ENCODE measurements around the gene MVB12A.

The MVB12A gene

GRCh38 chr19:17424743-17425365 is 5.0 kb downstream of the MVB12A start:
- peak; percentile 36 to 64 for DNase-seq (ENCODE audit: low read depth in 2 of 2)
- H3K4me3 ChIP-seq (replicated peaks in 1 of 2; ENCODE audit: low read depth in 2 of 2, low read length in 2 of 2), result no peak overlapping the region
- TF ChIP-seq, protein P1, sequence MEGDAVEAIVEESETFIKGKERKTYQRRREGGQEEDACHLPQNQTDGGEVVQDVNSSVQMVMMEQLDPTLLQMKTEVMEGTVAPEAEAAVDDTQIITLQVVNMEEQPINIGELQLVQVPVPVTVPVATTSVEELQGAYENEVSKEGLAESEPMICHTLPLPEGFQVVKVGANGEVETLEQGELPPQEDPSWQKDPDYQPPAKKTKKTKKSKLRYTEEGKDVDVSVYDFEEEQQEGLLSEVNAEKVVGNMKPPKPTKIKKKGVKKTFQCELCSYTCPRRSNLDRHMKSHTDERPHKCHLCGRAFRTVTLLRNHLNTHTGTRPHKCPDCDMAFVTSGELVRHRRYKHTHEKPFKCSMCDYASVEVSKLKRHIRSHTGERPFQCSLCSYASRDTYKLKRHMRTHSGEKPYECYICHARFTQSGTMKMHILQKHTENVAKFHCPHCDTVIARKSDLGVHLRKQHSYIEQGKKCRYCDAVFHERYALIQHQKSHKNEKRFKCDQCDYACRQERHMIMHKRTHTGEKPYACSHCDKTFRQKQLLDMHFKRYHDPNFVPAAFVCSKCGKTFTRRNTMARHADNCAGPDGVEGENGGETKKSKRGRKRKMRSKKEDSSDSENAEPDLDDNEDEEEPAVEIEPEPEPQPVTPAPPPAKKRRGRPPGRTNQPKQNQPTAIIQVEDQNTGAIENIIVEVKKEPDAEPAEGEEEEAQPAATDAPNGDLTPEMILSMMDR (IDR thresholded peaks at IDR 0.05; ENCODE audit: low read depth, low read length), result peak; percentile 59

- TF ChIP-seq, protein P1 (IDR thresholded peaks at IDR 0.05; ENCODE audit: low read depth, low read length), result no peak
- H3K4me3 ChIP-seq (replicated peaks in 1 of 2; ENCODE audit: low read depth in 2 of 2, low read length in 2 of 2), result no peak overlapping the region
- DNase-seq (ENCODE audit: low read depth in 2 of 2), result no peak
Observed at GRCh38 chr19:17429641-17430113, 9.8 kb downstream of the MVB12A start.

- no peak overlapping the region for H3K4me3 ChIP-seq (replicated peaks in 1 of 2; ENCODE audit: low read depth in 2 of 2, low read length in 2 of 2)
- TF ChIP-seq, protein P1 (IDR thresholded peaks at IDR 0.05; ENCODE audit: low read depth, low read length), result no peak
- no peak for DNase-seq (ENCODE audit: low read depth in 2 of 2)
Observed at GRCh38 chr19:17431417-17431816, 11.6 kb downstream of the MVB12A start.

DNA sequence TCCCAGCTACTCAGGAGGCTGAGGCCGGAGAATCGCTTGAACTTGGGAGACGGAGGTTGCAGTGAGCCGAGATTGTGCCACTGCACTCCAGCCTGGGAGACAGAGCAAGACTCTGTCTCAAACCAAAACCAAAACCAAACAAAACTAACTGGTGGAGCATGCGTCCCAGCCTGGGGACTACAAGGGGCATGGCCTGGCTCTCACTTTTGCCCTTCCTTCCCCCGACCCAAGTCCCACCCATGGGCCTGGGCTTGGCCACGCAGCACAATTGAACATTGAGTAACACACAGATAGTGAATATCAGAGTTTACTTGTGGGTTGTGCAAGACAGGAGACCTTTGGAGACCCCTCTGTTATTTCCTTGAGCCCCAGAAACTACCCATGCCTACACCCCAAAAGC is 15.4 kb downstream of the MVB12A start:
- DNase-seq (ENCODE audit: low read depth in 2 of 2), result no peak
- TF ChIP-seq, protein P1 (IDR thresholded peaks at IDR 0.05; ENCODE audit: low read depth, low read length), result no peak

GRCh38 chr19:17436094-17436873 is 16.4 kb downstream of the MVB12A start:
- DNase-seq (ENCODE audit: low read depth in 2 of 2), result no peak
- H3K4me3 ChIP-seq (replicated peaks in 1 of 2; ENCODE audit: low read depth in 2 of 2, low read length in 2 of 2), result no peak overlapping the region
- TF ChIP-seq, protein P1 (IDR thresholded peaks at IDR 0.05; ENCODE audit: low read depth, low read length), result no peak

More for the DNA sequence above, 15.4 kb downstream of the MVB12A start:
- H3K4me3 ChIP-seq (replicated peaks in 1 of 2; ENCODE audit: low read depth in 2 of 2, low read length in 2 of 2), result no peak overlapping the region

DNA sequence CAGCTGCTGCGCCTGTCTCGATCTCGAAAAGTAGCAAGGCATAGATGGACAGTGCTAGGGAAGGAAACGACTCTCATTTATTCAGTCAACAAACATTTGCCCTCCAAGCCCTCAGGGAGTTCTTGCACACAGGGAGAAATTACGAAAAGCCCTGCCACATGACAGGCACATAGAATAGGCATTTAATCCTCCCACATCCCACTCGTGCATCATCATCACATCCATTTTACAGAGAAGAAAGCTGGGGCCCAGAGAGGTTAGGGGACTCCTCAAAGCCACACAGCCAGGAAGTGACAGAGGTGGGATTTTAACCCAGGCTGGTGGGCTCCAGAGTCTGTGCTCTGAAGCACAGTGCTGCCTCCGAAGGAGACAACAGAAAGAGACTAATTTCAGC is 17.0 kb downstream of the MVB12A start:
- no peak overlapping the region for H3K4me3 ChIP-seq (replicated peaks in 1 of 2; ENCODE audit: low read depth in 2 of 2, low read length in 2 of 2)
- TF ChIP-seq, protein P1 (IDR thresholded peaks at IDR 0.05; ENCODE audit: low read depth, low read length), result no peak
- DNase-seq (ENCODE audit: low read depth in 2 of 2), result no peak
